Right atrium auricular region (tissue), 2 donors: ENCODE measurements around the gene C3orf85. TPM values are rescaled to one million over a fixed set of nuclear protein-coding genes. Genes with fewer than 3 reads are reported as not detected.

Experiments used
- DNase-seq: peaks from one replicate; pipeline ENCODE4 v3.0.0-alpha.2; 2019; ENCODE audit warnings: low spot score
- H3K27ac ChIP-seq, 2 donors: fragments of 200-600 bp; sonication (generic); 1 replicate in 1 of 2; 2 replicates in 1 of 2; pipeline ENCODE4 v1.5.1; 2016 to 2019
- H3K27me3 ChIP-seq, 2 donors: fragments of 200-600 bp; sonication (generic); one replicate each; pipeline versions ENCODE4 v1.5.1 to v1.6.0; 2017 to 2019
- H3K36me3 ChIP-seq: fragments of 200-600 bp; sonication (generic); one replicate; pipeline ENCODE4 v1.5.1; 2016
- H3K4me1 ChIP-seq, 2 donors: fragments of 200-600 bp; sonication (generic); one replicate each; pipeline versions ENCODE4 v1.5.1 to v1.6.0; 2017 to 2019
- H3K4me3 ChIP-seq, 2 donors: fragments of 200-600 bp; sonication (generic); 1 replicate in 1 of 2; 2 replicates in 1 of 2; pipeline ENCODE4 v1.5.1; 2017 to 2019; ENCODE audit warnings: mild to moderate bottlenecking in 1 of 2, moderate library complexity in 1 of 2
- H3K9me3 ChIP-seq, 2 donors: fragments of 200-600 bp; sonication (generic); one replicate each; pipeline ENCODE4 v1.5.1; 2019
- total RNA-seq, 2 donors: library from RNA; depleted of rRNA; stranded (reverse); fragments of >200 nt; gene quantifications; one replicate each; pipeline ENCODE4 v1.1.0, GENCODE V29; 2016
- TF ChIP-seq, protein P1 (sequence below), 2 donors: fragments of 200-600 bp; sonication (generic); IDR thresholded peaks; one replicate each; pipeline ENCODE4 v1.5.1; 2019; ENCODE audit warnings: antibody characterized with exemption in 2 of 2

C3orf85 gene
- total RNA-seq: not detected

GRCh38 chr3:109136523-109136922 is at the start of gene C3orf85:
Gene C3orf85 (plus strand): TSS chr3:109136719. CDS start chr3:109136848, 129 bp downstream.
- H3K36me3 ChIP-seq: no peaks in the 10 kb centered on the region
- no peaks in the 10 kb centered on the region for H3K9me3 ChIP-seq
- DNase-seq: no peak
- H3K4me1 ChIP-seq: no peaks in the 10 kb centered on the region
- TF ChIP-seq, protein P1, sequence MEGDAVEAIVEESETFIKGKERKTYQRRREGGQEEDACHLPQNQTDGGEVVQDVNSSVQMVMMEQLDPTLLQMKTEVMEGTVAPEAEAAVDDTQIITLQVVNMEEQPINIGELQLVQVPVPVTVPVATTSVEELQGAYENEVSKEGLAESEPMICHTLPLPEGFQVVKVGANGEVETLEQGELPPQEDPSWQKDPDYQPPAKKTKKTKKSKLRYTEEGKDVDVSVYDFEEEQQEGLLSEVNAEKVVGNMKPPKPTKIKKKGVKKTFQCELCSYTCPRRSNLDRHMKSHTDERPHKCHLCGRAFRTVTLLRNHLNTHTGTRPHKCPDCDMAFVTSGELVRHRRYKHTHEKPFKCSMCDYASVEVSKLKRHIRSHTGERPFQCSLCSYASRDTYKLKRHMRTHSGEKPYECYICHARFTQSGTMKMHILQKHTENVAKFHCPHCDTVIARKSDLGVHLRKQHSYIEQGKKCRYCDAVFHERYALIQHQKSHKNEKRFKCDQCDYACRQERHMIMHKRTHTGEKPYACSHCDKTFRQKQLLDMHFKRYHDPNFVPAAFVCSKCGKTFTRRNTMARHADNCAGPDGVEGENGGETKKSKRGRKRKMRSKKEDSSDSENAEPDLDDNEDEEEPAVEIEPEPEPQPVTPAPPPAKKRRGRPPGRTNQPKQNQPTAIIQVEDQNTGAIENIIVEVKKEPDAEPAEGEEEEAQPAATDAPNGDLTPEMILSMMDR (IDR thresholded peaks at IDR 0.05): no peak
- no peaks in the 10 kb centered on the region for H3K27me3 ChIP-seq
- H3K27ac ChIP-seq: no peak within 1 kb of the TSS
- no peak within 1 kb of the TSS for H3K4me3 ChIP-seq

DNA sequence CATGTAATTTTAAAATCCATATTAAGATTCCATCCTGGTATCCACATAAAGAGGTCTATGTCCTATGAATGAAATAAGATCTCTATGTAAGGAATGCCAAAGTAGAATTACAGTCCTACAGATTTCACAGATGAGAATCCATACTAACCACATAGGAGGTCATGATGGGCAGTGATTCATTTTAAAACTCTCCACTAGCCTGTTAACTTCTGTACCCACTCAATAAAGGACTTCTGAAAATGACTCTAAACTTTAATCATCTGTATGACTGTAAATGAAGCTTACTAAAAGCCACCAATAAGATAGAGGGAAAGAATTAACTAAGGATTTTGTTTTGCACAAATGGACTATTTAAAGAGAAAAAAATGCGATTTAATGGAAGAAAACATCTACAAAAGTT is 47.3 kb upstream of the C3orf85 start:
- H3K4me1 ChIP-seq: no peaks in the 10 kb centered on the region
- TF ChIP-seq, protein P1 (IDR thresholded peaks at IDR 0.05): no peak
- H3K27ac ChIP-seq: no peak overlapping the region
- H3K9me3 ChIP-seq: no peaks in the 10 kb centered on the region
- H3K36me3 ChIP-seq: no peaks in the 10 kb centered on the region
- H3K4me3 ChIP-seq: no peak overlapping the region
- H3K27me3 ChIP-seq: no peaks in the 10 kb centered on the region
- no peak for DNase-seq

- Histone ChIP-seq H3K27ac (no peak overlapping the region), H3K9me3 (no peaks in the 10 kb centered on the region), H3K4me3 (no peak overlapping the region), H3K27me3 (no peaks in the 10 kb centered on the region), H3K36me3 (no peaks in the 10 kb centered on the region), H3K4me1 (no peaks in the 10 kb centered on the region)
- TF ChIP-seq, protein P1 (IDR thresholded peaks at IDR 0.05): no peak
- no peak for DNase-seq
These were observed 44.7 kb upstream of the C3orf85 start for GRCh38 chr3:109091846-109092245.

DNA sequence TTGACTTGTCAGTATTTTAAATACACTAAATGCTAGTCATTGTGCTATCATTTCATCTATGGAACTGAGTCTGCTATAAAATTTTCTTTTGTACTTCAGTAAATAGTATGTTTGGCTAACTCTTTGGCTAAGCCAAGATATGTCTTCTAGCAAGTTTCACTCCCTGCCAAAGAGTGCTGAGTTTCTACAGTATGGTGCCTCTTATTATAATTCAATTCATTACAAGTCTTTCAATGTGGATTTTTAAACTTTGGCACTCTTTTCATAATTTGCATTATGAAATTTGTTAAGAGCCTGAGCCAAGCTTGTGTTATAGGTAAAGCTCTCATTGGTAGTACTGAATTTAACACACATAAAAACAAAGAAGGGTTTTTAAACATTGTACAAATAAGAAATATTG is 43.0 kb upstream of the C3orf85 start:
- Histone ChIP-seq H3K4me3 (no peak overlapping the region), H3K27ac (no peak overlapping the region), H3K27me3 (no peaks in the 10 kb centered on the region), H3K36me3 (no peaks in the 10 kb centered on the region), H3K9me3 (no peaks in the 10 kb centered on the region), H3K4me1 (no peaks in the 10 kb centered on the region)
- TF ChIP-seq, protein P1 (IDR thresholded peaks at IDR 0.05): no peak
- DNase-seq: no peak

GRCh38 chr3:109095166-109095565 is 41.4 kb upstream of the C3orf85 start:
- no peak for DNase-seq
- TF ChIP-seq, protein P1 (IDR thresholded peaks at IDR 0.05): no peak
- H3K9me3 ChIP-seq: no peaks in the 10 kb centered on the region
- H3K36me3 ChIP-seq: no peaks in the 10 kb centered on the region
- H3K4me3 ChIP-seq: no peak overlapping the region
- no peaks in the 10 kb centered on the region for H3K4me1 ChIP-seq
- H3K27ac ChIP-seq: no peak overlapping the region
- H3K27me3 ChIP-seq: no peaks in the 10 kb centered on the region

DNA sequence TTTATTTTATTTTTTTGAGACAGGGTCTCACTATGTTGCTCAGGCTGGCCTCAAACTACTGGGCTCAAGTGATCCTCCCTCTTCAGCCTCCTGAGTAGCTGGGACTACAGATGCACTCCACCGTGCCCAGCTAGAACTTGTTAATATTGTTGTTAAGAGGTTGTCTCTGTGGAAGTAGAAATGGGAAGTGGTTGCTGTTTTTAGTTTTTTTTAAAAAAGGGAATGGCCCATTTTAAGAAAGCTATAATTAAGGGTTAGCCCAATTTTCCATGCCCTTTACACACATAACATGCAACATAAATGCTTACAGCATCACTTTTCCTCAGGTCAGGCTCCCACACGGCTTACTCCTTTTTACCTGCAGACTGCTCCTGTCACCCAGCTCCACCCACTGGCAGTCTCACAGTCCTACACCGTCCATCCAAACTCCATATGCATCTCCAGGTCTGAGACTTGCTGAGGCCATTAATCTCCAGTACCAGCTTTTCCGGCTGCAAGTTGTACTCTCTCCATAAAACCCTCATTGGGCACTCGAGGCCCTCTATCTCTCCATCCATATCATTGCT is 38.4 kb upstream of the C3orf85 start:
- Histone ChIP-seq H3K4me1 (no peaks in the 10 kb centered on the region), H3K27ac (no peak overlapping the region), H3K9me3 (no peaks in the 10 kb centered on the region), H3K36me3 (no peaks in the 10 kb centered on the region), H3K27me3 (no peaks in the 10 kb centered on the region), H3K4me3 (no peak overlapping the region)
- TF ChIP-seq, protein P1 (IDR thresholded peaks at IDR 0.05): no peak
- DNase-seq: no peak
